GM21786 (cell line): Measurements from ENCODE around the gene SPINK4.

ENCODE experiments used
- ATAC-seq: cut with Tn5 transposase; IDR thresholded peaks from one replicate; pipeline ENCODE4 v1.9.1; 2021; ENCODE audit not compliant: unreplicated experiment

Gene SPINK4

DNA sequence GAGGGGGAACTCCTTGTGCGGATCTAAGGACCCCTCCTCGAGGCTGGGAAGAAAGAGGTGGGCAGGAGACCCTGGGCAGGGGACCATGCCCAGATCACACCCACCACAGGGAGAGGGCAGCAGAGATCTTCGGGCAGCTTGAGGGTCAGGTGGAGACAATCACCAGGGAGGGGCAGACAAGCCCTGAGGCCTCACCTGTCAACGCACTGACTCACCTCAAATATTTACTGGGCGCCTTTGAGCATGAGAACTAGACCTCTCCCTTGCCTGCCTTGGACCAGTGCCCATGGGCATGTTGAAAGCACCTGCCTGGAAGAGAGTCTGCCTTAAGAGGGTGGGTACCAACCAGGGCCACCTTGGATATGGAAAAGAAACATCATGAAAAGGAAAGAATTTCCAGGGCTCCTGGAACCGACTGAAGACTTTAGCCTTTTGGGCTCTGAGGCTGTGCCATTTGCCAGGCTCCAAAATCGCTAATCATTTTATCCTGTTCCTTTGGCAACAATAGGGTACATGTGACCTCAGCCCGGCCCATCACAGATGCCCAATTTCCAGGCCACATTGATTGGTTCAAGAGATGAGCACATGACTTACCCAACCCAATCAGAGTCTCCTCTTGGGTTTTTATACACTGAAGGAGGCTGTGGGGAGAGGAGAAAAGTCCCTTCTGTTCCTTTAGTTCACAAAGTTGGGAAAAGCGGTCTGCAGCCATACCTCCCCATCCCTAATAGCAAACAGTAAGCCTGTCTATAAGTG is 10.4 kb upstream of the SPINK4 start:
- ATAC-seq: no peak

DNA sequence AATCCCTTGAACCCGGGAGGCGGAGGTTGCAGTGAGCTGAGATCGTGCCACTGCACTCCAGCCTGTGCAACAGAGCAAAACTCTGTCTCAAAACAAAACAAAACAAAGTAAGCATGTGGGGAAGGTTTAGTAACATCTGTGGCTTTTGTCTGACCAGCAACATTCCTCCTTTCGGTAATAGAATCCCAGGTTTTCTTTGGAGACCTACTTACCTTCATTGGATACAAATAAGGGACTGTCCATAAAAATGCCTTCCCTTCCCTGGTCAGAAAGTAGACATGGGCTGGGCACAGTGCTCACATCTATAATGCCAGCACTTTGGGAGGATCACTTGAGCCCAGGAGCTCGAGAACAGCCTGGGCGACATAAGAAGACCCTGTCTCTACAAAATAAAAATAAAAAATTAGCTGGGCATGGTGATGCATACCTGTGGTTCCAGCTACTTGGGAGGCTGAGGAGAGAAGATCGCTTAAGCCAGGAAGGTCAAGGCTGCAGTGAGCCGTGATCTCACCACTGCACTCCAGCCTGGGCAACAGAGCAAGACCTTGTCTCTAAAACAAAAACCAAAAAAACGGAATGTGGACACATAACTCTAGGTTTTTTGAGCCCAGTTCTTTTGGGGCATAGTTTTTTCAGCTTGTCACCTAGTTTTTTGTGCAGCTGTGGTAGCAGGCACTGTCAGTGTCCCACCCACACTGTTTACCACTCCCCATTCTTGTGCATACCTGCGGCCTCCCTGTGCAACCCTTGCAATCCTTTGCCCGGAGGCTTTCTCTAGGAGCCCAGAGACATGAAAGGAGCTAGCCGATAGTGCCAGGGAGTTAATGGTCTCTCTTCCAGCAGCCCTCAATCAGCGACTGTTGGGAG is 9.0 kb upstream of the SPINK4 start:
- no peak for ATAC-seq

DNA sequence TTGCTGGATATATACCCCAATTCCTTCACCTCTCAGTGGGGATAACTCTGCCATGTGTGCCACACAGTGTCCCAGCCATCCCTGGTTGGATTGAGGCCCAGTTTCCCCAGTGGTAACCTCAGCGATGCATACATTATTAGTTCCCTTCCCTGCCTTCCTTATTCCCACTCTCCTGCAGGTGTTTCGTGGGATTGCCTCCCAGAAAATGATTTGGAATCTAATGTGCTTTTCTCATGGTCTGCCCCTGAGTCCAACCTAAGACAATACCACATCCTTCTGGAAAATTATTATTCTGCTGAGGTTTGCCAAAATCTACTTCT is 8.4 kb upstream of the SPINK4 start:
- no peak for ATAC-seq

DNA sequence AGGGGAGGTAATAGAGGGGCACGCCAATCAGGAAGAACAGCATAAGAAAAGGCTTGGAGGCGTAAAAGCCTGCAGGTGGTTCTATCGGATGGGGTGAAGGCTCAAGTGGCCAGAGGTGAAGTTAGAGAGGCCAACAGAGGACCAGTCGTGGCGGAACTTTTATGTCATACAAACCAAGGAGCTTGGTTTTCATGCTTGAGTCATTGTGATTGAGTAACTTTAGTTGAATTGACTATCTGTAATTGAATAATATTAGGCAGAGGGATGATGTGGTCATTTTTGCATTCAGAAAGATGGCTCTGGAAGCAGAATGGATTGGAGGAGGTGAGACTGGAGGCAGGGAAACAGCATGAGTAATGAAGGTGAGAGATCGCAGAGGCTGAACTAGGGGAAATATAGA is 7.2 kb upstream of the SPINK4 start:
- ATAC-seq: no peak

DNA sequence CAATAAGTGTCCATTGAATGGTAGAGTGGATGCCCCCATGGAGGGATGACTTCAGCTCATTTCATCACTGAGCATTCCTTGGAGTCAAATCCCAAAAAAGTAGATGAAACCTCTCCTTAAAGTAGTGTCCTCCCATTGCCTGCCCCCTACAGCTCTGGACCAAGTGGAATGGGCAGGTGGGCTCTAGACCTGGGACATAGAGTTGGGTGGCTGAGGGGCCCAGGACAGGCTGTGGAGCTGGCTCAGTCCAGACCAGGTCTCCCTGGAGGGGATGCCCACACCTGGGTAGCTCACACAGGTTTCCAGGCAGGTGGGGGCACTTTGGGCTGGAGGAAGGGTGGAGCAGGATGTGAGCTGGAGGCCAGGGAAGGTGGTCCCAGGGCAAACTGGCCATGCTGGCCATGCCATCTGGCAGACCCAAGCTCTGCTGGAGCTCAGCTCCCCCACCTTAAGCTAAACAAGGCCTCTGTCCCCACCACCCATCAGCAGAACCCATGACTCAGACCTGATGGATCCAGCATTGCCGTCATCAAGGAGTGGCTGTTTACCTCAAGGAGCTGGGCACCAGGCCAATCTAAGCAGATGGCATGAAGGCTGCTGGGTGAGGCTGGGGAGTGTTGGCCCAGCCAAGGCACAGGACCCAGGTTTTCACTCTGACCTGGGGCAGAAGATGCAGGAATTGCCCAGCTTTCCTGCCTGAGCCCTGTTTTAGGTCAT is 6.2 kb upstream of the SPINK4 start:
- no peak for ATAC-seq

DNA sequence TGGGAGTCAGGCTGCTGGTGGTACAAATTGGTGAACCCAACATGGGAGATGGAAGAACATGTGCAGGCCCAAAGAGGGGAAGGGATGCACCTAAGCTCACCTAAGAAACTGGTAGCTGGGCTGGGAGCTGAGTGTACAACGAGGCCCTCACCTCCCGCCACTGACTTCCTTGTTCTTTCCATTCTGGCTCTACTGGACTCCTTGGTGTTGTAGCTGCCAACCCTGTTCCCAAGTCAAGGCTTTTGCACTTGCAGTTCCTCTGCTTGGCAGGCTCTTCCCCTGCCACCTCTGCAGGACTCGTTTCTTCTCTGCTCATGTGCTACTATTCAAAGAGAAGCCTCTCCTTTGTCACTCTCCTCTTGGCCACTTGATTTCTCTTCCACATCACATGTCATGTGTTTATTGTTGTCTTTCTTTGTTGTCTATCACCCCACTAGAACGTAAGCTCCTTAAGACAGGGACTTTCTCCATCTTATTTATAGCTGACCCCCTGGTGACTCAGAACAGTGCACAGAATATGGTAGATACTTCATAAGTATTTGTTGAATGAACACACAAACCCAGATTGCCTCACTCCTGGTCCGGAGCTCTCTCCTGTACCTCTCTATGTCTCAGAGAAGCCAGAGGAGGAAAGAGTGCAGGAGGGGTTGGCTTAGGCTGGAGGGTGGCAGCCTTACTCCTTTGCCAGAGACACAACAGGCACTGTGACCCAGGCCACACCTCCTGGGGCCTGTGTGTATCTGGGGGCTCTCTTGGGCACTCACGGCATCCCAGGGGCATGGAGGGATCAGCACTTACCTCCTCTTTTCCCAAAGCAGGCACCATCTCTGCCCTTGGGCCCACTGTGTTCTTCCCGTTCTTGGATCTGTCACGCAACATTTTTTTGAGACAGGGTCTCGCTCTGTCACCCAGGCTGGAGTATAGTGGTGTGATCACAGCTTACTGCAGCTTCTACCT is 5.2 kb upstream of the SPINK4 start:
- no peak for ATAC-seq

DNA sequence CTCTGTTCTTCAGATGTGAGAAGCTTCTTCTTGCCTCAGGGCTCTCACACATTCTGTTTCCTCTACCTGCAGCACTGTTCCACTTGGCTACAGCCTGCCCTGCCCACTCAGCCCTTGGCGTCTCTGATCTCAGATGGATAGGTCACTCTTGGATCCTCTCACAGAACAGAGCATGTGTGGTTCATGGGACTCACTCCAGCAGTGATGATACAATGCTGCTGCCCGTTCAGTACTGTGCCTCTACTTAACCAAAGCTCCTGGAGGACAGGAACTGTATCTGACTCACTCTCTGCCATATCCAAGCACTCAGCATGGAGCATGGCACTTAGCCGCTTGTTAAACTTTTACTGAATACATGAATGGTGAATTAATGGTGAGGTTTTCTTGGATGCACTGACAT is 3.4 kb upstream of the SPINK4 start:
- no peak for ATAC-seq

DNA sequence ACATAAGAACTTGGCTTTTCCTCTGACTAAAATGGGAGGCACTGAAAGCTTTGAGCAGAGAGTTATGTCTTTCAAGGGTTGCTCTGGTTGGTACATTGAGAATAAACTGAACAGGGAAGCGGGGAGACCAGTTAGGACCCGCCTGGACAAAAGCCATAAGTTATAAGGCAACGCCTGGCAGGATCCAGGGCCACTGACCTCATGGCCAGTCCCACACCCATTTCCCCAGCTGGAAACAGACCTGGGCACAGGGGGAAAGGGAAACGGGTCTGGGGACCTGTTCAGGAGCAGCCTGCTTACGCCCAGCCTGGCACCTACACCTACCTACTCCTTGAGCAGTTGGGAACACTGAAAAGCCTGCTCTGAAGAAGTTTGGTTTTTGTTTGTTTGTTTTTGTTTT is 1.3 kb downstream of the SPINK4 start:
- ATAC-seq: no peak

DNA sequence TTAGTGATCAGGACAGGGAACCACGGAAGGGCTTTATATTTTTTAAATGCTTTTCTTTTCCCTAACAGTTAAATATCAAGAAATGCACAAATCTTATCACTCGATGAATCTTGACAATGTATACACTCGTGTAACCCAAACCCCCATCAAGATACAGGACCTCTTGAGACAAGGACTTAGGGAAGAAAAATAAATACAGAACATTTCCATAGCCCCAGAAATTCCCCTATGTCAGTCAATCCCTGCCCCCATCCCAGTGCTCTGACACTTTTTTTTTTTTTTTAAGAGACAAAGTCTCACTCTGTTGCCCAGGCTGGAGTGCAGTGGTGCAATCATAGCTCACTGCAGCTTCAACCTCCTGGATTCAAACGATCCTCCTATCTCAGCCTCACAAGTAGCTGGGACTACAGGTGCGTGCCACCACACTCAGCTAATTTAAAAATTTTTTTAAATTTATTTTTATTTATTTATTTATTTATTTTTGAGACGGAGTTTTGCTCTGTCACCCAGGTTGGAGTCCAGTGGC is 2.7 kb downstream of the SPINK4 start:
- ATAC-seq: no peak

DNA sequence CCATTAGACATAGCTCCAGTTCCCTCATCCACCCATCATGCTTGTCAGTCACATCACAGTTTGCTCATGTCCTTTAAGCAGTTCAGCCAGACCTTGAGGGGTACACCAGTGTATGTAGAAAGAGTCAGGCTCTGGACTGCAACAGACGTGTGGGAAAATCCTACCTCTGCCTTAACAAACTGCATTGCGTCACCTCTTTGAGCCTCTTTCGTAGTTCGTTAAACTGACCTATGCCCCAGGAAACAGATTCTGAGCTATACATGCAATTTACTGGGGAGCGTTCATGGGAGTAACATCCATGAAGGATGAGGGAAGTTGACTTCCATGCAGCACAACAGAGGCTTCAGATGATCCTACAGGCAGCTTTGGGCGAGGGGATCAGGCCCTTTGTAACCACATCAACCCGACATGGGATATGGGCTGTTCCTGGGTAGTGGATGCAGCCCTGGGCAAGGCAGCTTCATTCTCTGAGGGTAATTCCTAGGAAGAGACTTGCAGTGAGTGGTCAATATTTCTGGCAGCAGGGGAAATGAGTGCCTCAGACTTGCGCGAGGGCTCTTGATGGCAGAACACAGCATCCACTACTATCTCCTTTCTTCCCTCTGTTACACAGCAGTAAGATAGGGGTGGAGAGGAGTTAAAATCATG is 4.3 kb downstream of the SPINK4 start:
- no peak for ATAC-seq

DNA sequence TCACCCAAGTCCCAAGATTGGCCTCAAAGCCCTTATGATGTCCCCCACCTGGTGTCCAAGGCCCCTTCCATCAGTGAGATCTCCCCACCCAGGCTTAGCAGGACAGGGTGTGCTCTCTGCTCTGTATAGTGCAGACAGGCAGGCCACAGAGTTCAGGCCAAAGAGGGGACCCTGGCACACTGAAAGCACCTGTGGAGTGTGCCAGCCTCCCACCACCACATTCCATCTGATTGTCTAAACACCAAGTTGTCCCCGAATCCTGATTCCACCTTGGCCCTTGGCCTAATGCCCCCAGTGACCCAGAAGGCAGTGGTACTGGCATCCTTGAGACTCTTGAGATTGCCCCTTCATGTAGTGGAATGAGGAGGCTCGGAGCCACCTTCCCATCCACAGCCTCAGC is 5.4 kb downstream of the SPINK4 start:
- ATAC-seq: no peak

DNA sequence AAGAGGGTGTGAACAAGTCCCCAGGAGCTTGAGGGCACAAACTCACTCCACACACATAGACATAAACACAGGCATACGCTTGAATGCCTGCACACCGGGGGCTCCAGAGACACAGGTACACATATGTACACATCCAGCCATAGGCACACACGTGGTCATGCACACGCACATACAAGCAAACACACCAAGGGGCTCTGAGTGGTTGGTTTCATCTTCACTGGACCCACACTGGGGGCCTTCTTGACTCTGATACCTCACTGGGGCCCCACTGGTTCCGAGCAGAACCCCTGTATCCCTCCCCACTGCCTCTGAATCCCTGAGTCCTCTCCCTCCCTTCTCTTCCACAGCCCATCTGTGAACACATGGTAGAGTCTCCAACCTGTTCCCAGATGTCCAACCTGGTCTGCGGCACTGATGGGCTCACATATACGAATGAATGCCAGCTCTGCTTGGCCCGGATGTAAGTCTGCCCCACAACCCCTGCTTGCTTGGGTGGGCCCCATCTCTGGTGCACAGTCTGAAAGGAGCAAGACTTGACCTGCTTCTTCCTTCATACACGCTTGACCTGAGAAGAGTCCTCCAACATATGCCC is 6.4 kb downstream of the SPINK4 start:
- ATAC-seq: no peak

DNA sequence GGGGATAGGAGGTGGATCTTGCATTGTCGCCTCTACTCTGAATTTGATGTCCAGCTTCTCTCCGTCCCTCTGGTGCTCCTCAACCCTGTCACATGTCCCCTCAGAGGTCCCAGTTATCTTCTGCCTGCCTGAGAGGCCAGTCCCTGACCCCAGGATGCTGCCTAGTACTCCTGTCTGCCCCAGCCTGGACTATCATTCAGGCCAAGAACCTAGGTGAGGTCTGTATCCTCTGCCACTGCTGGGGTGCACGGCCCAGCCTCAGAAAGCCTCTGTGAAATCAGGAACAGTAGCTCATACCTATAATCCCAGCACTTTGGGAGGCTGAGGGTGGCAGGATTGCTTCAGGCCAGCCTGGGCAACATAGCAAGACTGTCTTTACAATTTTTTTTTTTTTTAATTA is 8.6 kb downstream of the SPINK4 start:
- peak; percentile 13 for ATAC-seq

DNA sequence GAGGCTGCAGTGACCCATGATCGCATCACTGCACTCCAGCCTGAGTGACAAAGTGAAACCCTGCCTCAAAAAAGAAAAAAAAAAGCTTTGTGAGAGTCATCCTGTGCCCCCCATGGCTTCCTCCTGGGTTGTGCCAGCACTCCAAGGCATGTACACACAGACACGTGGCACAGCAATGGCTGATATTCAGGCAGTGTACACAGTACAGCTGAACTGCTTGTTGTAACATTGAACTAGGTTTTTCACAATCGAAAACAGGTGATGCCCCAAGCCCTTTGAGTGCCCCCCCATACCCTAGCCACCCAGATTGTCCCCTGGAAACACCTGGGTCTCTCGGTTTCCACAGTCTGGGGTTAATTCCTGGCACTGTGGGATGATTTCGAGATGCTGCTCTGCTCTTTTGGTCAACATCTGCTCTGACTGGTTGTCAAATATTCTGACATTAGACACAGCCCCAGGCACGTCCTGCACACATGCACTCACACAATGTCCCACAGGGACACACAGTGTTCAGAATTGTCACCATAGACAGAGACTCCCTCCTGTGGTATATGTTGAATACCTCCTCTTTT is 9.2 kb downstream of the SPINK4 start:
- peak; percentile 55 for ATAC-seq

DNA sequence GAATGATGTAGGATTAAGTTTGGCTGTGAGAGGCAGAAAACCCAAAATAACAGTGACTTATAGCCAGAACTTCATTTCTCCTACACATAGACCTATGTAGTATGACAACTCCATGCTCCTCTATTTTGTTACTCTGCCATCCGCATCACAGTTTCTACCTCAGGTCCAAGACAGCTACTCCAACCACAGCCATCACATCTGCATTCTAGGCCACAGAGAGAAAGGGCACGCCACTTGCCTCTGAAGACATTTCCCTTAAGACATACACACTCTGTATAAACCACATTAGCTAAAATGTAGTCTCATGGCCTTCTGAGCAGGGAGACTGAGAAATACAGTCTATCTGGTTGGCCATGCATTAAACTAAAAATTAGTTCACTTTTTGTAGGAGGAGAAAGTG is 10.0 kb downstream of the SPINK4 start:
- no peak for ATAC-seq

DNA sequence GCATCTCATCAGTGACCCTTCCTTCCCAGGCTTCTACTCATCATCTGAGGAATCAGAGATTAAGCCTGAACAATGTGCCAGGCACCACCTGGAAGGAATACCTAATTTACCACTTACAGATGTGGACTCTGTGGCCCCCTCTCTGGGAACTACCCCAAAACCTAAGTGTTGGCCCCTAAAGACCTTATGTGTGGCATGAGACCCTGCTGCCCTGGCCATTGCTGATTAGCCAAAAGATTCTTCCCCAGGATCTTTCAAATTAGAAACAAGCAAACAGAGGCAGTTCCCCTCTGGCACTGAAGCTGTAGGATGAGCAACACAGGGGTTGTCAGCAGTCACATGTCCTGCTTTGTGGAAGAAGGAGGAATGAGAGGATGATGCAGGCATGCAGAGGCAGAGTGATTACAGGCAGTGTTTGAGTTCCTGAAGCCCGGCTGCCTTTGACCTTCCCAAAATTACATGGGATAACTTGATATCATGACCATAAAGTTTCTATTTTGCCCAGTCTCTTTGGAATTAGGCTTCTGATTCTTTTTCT is 10.6 kb downstream of the SPINK4 start:
- ATAC-seq: no peak

DNA sequence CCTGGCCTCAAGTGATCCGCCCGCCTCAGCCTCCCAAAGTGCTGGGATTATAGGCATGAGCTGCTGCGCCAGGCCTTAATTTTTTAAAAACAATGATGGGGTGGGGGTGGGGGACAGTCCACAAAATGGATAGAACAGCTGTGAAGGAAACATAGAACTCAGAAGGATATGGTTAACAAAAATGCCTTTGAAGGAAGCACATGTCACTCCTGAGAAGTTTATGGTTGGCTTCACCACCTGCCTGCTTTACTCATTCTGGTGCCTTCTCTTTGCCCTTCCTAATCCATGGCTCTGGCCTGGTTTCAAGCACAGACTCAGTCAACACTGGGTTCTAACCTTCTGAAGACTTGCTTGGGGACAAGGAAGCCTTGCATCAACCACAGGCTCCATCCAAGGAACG is 14.2 kb downstream of the SPINK4 start:
- no peak for ATAC-seq

DNA sequence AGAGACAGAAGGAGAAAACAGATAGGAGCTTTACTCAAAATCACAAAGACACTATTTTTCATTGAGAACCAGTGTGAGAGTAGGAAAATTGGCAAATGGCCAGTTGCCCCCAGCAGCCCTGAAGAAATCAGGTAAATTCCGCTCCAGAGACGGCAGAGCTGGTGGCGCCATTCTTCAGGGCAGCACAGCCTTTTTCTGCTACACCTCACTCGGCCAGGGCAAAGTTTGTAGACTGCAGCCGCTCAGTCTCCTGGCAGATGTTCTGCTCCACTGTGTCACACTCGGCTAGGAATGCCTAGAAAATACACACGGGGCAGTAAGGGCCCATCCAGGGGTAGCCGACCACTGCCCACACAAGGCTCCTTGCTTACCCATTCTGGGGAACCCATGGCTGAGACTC is 15.0 kb downstream of the SPINK4 start:
- ATAC-seq: no peak

DNA sequence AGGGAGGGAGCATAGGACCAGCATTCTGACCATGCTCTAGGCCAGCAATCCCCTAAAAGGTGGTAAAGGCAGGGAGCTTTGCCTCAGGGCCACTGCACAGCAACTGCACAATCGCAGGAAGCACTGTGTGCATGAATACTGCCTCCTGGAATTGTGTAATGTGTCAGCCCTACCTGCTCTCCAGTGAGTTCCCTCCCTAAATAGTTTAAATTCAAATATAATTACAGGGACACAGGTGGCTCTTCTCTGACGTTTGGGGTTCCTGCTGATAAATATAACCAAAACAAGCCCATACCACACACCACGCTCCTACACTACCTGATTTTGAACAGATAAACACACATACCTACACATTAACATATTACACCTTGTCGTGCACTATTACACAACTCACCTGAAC is 15.5 kb downstream of the SPINK4 start:
- no peak for ATAC-seq
